GM12873 (cell line): ENCODE results near the gene CANT1.

Experiments used
- TF ChIP-seq, protein P1 (sequence below): IDR thresholded peaks from 2 replicates; pipeline ENCODE4 v1.5.1; 2012; ENCODE audit warnings: low read depth, mild to moderate bottlenecking, moderate library complexity, low read length, control low read depth; ENCODE audit not compliant: insufficient read depth; ENCODE audit errors: missing control alignments

Gene CANT1

GRCh38 chr17:78950870-78951269, 58.7 kb downstream of the CANT1 start:
- TF ChIP-seq, protein P1, sequence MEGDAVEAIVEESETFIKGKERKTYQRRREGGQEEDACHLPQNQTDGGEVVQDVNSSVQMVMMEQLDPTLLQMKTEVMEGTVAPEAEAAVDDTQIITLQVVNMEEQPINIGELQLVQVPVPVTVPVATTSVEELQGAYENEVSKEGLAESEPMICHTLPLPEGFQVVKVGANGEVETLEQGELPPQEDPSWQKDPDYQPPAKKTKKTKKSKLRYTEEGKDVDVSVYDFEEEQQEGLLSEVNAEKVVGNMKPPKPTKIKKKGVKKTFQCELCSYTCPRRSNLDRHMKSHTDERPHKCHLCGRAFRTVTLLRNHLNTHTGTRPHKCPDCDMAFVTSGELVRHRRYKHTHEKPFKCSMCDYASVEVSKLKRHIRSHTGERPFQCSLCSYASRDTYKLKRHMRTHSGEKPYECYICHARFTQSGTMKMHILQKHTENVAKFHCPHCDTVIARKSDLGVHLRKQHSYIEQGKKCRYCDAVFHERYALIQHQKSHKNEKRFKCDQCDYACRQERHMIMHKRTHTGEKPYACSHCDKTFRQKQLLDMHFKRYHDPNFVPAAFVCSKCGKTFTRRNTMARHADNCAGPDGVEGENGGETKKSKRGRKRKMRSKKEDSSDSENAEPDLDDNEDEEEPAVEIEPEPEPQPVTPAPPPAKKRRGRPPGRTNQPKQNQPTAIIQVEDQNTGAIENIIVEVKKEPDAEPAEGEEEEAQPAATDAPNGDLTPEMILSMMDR, result no peak

- TF ChIP-seq, protein P1, result no peak
Observed at GRCh38 chr17:78947235-78948149, 62.1 kb downstream of the CANT1 start.

GRCh38 chr17:78946631-78947030, 62.9 kb downstream of the CANT1 start:
- TF ChIP-seq, protein P1, result no peak

GRCh38 chr17:78946131-78946530, 63.4 kb downstream of the CANT1 start:
- TF ChIP-seq, protein P1, result no peak

DNA sequence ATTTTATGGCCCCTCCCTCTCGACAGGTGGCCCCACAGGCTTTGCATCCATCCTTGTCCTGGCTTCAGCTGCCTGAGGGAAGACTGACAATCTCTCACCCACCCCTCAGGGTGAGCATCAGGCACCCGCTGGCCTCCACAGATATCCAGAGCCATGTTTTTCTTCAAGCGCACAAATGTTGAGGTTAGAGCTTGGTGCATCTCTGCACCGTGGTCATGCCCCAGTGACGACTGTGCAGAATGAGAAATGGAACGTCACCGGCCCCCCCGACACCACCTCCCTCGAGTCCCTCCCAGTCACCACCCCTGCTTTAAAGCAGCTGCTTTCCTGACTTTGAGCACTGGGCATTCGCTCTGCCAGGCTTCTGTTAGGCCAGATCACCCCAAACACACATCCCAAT, 64.6 kb downstream of the CANT1 start:
- TF ChIP-seq, protein P1, result no peak

DNA sequence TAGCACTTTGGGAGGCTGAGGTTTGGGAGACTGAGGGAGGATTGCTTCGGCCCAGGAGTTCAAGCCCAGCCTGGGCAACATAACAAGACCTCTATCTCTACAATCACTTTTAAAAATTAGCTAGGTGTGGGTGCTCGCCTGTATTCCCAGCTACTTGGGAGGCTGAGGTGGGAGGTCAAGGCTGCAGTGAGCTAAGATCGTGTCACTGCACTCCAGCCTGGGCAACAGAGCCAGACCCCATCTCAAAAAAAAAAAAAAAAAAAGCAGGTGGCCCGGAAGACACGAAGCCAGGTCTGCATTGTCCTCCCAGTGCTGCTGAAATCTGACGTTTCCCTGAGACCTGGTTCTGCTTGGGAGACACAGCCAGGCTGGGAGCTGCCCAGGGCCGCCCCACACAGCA, 65.5 kb downstream of the CANT1 start:
- TF ChIP-seq, protein P1, result no peak
